GM19395 (cell line): ENCODE measurements around the gene CNNM2.
"Not testable (repeated sequence)": the region's sequence is repeated elsewhere in the genome, so short reads cannot be mapped to it uniquely, and the experiment has no call there.

Source experiments
- ATAC-seq: cut with Tn5 transposase; IDR thresholded peaks from one replicate; pipeline ENCODE4 v1.9.1; 2021; ENCODE audit warnings: mild to moderate bottlenecking, moderate library complexity; ENCODE audit not compliant: unreplicated experiment

The CNNM2 gene

DNA sequence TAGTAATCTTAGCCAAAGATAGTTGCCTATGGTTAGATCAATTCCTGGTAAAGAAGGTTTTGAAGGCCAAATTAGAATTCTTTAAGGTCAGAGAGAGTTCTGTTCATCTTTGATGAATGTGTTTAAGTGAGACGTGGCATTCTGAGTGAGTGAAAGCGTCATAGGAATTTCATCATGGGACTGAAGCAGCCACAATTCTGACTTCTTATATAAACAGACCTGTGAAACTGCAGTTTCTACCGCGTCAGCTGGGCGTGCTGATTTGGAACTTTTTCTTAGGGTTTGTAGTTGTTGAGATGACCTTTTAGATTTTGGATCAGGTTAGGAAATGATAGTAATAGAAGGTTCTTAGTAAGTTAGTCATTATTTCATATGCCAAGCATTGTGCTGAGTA, 103.8 kb downstream of the CNNM2 start:
- no peak for ATAC-seq

DNA sequence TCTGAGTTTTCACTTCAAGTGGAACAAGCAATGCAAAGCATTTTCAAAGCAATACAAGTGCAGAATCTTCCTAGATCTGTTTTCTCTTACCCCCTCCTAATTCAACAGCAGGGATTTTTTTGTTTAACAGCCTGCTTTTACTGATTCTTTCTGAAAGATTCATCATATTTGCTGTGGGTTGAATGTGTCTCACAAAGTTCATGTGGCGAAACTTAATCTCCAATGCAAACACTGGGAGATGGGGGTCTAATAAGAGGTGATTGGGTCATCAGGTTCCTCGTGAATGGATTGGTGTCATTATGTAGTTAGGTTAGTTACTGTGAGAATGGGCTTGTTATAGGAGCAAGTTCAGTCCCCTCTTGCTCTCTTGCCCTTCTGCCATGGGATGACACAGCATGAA, 107.6 kb downstream of the CNNM2 start:
- ATAC-seq = no peak

GRCh38 chr10:103038570-103038969, 120.5 kb downstream of the CNNM2 start:
- no peak for ATAC-seq

- ATAC-seq = no peak
Observed at GRCh38 chr10:103040418-103040817, 122.3 kb downstream of the CNNM2 start.

DNA sequence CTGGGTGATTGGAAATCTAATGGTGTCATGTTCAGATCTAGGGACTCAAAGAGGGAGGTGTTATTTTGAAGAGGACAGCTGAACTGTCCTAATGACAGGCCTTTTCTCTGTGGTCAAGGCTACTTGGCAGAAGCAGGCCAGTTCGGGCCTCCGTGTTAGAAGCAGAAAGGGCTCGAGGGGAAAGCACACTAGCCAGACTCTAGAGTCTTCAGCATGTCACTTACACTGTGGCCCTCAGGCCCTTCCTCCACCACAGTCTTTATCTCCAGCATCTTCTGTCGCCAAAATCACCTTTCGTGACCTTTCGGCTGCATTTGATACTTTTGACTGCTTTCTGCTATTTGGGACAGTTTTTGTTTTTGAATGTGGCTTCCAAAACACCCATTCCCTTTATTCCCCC, 123.3 kb downstream of the CNNM2 start:
- no peak for ATAC-seq

- no peak for ATAC-seq
Observed at GRCh38 chr10:103042129-103042528, 124.0 kb downstream of the CNNM2 start.

GRCh38 chr10:103042908-103043307, 124.8 kb downstream of the CNNM2 start:
- ATAC-seq = no peak

DNA sequence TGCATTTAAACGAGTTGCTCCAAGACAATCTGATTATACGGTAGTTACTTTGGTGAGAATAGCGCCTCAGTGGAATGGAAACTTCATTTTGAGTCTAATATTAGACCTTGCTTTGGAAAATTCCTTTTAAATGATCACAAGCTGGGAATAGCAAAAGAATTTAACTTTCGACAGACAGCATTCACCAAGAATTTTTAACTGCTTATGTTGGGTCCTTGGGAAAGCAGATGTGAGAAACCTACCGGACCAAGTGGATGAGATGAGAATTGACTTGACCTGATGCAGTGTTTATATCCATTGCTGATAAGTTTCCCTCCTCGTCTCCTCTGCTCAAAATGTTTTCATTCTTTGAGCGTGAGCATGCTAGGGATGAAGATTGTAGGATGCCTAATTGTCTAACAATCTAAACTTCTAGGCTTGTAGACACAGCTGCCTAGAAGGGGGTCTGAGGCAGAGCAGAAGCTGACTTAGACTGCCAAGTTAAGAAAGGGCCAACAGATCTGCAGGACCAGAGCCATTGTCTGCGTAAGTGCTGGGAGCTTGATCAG, 126.9 kb downstream of the CNNM2 start:
- ATAC-seq = no peak

- no peak for ATAC-seq
Observed at GRCh38 chr10:103045961-103046360, 127.9 kb downstream of the CNNM2 start.

DNA sequence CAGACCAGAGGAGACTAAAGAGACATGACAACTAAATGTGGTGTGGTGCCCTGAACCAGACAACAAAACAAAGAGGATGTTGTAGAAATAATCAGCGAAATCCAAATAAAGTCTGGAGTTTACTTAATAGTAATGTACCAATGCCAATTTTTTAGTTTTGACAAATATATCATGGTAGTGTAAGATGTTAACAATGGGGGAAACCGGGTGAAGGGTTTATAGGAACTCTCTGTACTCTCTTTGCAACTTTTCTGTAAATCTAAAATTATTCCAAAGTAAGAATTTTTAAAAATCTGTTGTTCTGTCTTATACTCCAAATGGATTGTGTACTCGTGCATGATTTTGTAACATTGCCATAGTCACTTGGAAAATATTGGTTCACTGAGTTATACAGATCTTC, 129.3 kb downstream of the CNNM2 start:
- ATAC-seq = no peak

DNA sequence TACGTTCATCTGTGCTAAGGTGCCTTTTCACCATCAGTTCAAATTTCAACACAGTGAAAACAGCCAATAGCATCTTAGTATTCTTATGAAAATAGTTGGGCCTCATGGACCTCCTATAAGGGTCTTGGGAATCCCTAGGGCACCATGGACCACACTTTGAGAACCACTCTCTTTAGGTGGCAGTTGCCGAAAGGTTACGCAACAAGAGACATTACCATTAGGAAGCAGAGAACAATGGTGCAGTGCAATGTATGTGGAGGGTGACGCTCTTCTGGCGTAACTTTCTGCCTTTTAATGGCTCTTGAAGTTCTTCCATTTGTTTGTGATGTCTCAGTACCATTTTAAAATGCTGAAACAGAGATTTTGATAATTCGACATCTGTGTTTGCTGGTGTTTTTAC, 131.1 kb downstream of the CNNM2 start:
- no peak for ATAC-seq

DNA sequence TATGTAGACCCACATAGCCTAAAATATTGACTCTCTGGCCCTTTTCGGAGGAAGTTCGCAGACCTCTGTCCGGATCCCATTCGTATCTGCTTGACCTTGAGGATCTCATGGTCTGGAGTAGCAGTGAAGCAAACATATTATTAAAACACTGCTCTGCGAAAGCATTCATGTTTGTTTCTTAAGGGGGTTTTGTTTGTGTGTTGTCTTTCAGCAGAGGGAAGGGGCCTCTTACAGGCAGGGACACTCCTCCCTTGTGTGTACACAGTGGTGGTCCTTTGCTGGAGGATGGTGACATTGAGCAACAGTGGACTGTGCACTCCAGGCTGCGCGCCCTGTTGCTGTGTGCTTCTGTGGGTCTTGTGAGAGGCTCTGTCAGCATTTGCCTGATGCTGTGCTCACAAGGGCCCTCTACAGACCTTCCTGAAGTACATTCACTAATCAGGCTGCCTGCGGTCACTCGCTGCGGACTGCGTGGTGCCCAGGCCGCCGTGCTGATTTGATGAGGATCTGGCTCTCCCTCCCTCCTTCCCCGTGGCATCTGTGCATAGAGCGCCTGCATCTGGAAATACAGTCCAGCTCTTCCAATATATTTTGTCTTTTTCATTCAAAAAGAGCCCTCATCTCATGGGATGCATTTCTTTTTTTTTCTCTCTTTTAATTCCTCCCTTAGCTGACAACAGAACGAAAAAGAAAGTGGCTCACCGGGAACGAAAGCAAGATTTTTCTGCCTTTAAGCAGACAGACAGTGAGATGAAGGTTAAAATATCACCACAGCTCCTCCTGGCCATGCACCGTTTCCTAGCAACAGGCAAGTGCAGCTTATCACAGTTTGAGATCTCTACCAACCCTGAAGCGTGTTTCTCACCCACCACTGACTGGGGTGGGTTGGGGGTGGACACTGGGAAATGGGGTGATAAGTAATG, 135.8 kb downstream of the CNNM2 start:
- peak; percentile 91 for ATAC-seq

GRCh38 chr10:103054621-103055020, 136.5 kb downstream of the CNNM2 start:
- ATAC-seq = no peak

GRCh38 chr10:103055105-103055504, 137.0 kb downstream of the CNNM2 start:
- no peak for ATAC-seq

- no peak for ATAC-seq
Observed at GRCh38 chr10:103058034-103058433, 139.9 kb downstream of the CNNM2 start.

- ATAC-seq = no peak
Observed at GRCh38 chr10:103060575-103060974, 142.5 kb downstream of the CNNM2 start.

- no peak for ATAC-seq
Observed at GRCh38 chr10:103062854-103063590, 144.9 kb downstream of the CNNM2 start.

DNA sequence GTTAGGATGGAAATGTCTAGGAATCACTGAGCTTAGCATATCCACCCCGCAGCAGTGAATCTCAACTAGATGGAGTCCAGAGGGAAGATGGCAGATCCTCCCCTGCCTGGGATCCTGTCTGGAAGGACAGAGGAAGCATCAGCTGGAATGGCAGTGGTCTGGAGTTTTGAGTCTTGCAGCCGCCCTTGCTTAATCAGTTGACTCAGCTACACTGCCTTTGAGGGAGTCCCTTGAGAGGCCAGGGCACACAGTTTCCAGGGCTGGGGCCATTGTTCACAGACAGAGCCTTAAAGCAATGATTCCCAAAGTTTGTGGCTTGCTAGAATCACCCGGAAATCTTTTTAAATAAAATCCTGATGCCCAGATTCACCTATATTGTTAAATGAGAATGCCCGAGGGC, 146.9 kb downstream of the CNNM2 start:
- ATAC-seq = no peak

DNA sequence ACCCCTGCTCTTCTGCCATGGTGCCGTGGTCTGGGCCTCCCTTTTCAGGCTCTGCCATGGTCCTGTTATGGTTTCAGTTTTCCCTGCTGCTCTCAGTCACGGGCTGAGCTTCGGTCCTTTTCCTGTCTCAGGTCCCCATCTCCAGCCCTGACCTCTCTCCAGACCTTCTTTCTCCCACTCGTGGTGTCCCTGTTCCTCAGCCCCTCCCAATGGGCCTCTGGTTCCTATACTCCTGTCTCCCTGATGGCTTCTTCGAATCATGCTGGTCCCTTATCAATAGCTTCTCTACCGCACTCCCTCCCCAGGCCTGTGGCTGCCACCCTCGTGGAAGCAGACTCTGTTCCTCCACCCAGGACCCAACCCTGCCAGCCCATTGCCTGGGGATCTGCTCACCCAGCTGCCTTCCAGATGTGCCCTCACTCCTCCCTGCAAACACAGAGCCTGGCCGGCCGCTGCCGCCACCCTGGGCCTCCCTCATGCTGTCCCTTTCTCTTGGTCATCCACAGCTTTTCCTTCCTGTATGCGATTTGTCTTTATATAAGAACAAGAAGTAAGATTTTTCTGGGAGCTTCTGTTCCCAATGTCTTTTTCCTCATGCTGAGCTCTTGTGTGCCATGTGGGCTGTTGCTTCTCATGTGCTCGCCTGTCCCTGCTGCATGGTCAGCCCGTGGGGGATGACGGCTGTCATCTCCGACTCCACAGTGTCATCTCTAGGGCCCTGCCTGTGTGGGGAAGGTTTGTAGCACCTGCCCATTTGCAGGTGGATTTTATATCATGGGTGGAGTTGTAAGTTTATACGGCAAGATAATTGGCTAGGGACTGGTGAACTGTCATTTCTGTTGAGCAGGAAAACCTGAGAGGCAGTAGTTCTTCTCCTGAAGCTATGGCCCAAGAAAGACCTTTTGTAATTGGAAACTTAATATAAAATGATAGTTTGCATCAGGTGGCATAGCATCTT, 148.3 kb downstream of the CNNM2 start:
- no peak for ATAC-seq

DNA sequence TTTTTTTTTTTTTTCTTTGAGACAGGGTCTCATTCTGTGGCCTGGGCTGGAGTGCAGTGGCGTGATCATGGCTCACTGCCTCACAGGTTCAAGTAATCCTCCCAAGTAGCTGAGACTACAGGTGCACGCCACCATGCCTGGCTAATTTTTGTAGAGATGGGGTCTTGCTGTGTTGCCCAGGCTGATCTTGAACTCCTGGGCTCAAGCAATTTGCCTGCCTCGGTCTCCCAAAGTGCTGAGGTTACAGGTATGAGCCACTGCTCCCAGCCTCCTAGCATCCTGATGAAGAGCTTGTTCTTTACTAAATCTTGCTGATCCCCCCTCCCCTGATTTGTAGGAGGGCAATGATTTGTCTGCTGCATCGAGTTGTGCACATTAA, 149.0 kb downstream of the CNNM2 start:
- not testable (repeated sequence) for ATAC-seq

DNA sequence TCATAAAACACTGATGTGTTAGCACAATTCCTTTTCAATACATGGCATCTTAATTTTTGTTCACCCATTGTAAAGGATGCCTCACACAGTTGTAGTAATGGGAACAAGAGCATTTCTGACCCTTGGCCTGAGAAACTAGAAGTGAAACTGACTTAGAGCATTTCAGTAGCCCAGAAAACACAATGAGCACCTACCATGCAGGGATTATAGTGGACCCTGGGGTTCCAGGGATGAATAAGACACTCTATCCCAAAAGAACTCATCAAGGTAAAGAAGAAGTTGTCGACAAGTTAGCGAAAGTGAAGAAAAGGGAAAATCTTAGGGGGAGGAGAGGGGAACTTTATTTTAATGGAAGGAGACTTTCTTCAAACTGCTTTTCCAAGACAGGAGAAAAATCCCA, 149.4 kb downstream of the CNNM2 start:
- no peak for ATAC-seq
